CD4-positive, CD25-positive, alpha-beta regulatory T cell (primary cell): ENCODE measurements around the gene PCNP. TPM values are rescaled to one million over a fixed set of nuclear protein-coding genes. Genes with fewer than 3 reads are reported as not detected.

Source experiments
- ATAC-seq, 2 donors: fragments of 150-1000 bp; cut with Tn5 transposase; one replicate each; pipeline ENCODE4 v1.10.0; 2021; ENCODE audit warnings: low read depth in 2 of 2, moderate number of reproducible peaks in 2 of 2, moderate library complexity in 1 of 2
- DNase-seq, 3 donors: peaks; one replicate each; pipeline versions ENCODE4 v3.0.0 to v3.0.0-alpha.2; 2012 to 2022; ENCODE audit warnings: mixed read lengths in 1 of 3
- H3K27ac ChIP-seq: one replicate; pipeline ENCODE4 v1.7.0; 2013; ENCODE audit warnings: mild to moderate bottlenecking, low read length; ENCODE audit not compliant: insufficient read depth, poor library complexity, severe bottlenecking
- H3K27me3 ChIP-seq: one replicate; pipeline ENCODE4 v1.7.0; 2013; ENCODE audit warnings: low read length; ENCODE audit not compliant: control insufficient read depth, insufficient read depth
- H3K36me3 ChIP-seq: one replicate; pipeline ENCODE4 v1.7.0; 2013; ENCODE audit warnings: mild to moderate bottlenecking, low read length, moderate library complexity; ENCODE audit not compliant: control insufficient read depth, insufficient read depth
- H3K4me1 ChIP-seq: 2 replicates; pipeline ENCODE4 v1.7.0; 2013; ENCODE audit warnings: mild to moderate bottlenecking, low read length; ENCODE audit not compliant: insufficient read depth, control insufficient read depth, poor library complexity, severe bottlenecking
- H3K4me3 ChIP-seq: one replicate; pipeline ENCODE4 v1.7.0; 2013; ENCODE audit warnings: low read depth, mild to moderate bottlenecking, low read length, moderate library complexity
- H3K9me3 ChIP-seq, 2 experiments: 1 replicate in 1 of 2; 2 replicates in 1 of 2; pipeline ENCODE4 v1.7.0; 2013; ENCODE audit warnings: low read length in 2 of 2, mild to moderate bottlenecking in 1 of 2, moderate library complexity in 1 of 2; ENCODE audit not compliant: control insufficient read depth in 2 of 2
- H3K27ac Mint-ChIP-seq, 3 donors: one replicate each; pipeline ENCODE4 v1.8.0; 2020 to 2022; ENCODE audit warnings: mild to moderate bottlenecking in 3 of 3, mixed read lengths in 3 of 3, moderate library complexity in 2 of 3
- H3K27me3 Mint-ChIP-seq: one replicate; pipeline ENCODE4 v1.8.0; 2022; ENCODE audit warnings: mild to moderate bottlenecking, mixed read lengths
- H3K36me3 Mint-ChIP-seq: one replicate; pipeline ENCODE4 v1.8.0; 2020; ENCODE audit warnings: mixed read lengths
- H3K4me1 Mint-ChIP-seq, 4 donors: one replicate each; pipeline ENCODE4 v1.8.0; 2020 to 2022; ENCODE audit warnings: mixed read lengths in 4 of 4, mild to moderate bottlenecking in 1 of 4
- H3K4me3 Mint-ChIP-seq, 4 donors: one replicate each; pipeline ENCODE4 v1.8.0; 2020 to 2022; ENCODE audit warnings: mild to moderate bottlenecking in 4 of 4, mixed read lengths in 4 of 4, moderate library complexity in 3 of 4
- H3K9me3 Mint-ChIP-seq, 7 donors: one replicate each; pipeline ENCODE4 v1.8.0; 2020 to 2022; ENCODE audit warnings: mixed read lengths in 7 of 7, mild to moderate bottlenecking in 3 of 7, moderate library complexity in 2 of 7
- polyA plus RNA-seq, 4 donors: library from polyadenylated mRNA; unstranded; fragments of 300-500 nt; fragmentation: Illumina TruSeq; gene quantifications; one replicate each; pipeline ENCODE4 v1.2.3, GENCODE V29; 2021
- total RNA-seq: library from RNA; stranded (reverse); gene quantifications from one replicate; pipeline ENCODE4 v1.2.3, GENCODE V29; 2022

The PCNP gene
- total and polyA plus RNA-seq, 5 donors from 2014 or later, result 99.8 to 144 (median 110) TPM

GRCh38 chr3:101571028-101571895, 2.7 kb upstream of the PCNP start:
- Mint-ChIP-seq H3K4me1 (peaks cover 10 to 65% (median 45%) of the 10 kb centered on the region in 4 donors), H3K27ac (peak overlapping the region; percentile 28 to 60 (median 58)), H3K9me3 (no peaks in the 10 kb centered on the region), H3K27me3 (no peaks in the 10 kb centered on the region), H3K36me3 (peaks cover 8% of the 10 kb centered on the region), H3K4me3 (peak overlapping the region; percentile 42 to 74 (median 50))
- ATAC-seq, result no peak
- peak overlapping the region; percentile 26 for H3K27ac ChIP-seq
- peak overlapping the region; percentile 30 for H3K4me3 ChIP-seq
- peaks cover 36% of the 10 kb centered on the region for H3K4me1 ChIP-seq
- peak in 2 of 3 donors; percentile 29 for DNase-seq
- no peaks in the 10 kb centered on the region for H3K27me3 ChIP-seq
- no peaks in the 10 kb centered on the region for H3K9me3 ChIP-seq
- H3K36me3 ChIP-seq, result peaks cover 11% of the 10 kb centered on the region

GRCh38 chr3:101574388-101575112, 570 bp downstream of the PCNP start:
- peak overlapping the region; percentile 98 for H3K27ac ChIP-seq
- DNase-seq (peak in 1 of 3 donors; percentile 72), ATAC-seq (peak; percentile 38 to 42)
- Mint-ChIP-seq H3K36me3 (peaks cover 8% of the 10 kb centered on the region), H3K4me1 (peaks cover 19 to 85% (median 59%) of the 10 kb centered on the region in 4 donors), H3K4me3 (peak overlapping the region; percentile 93 to 97 (median 95)), H3K27me3 (no peaks in the 10 kb centered on the region), H3K9me3 (no peaks in the 10 kb centered on the region), H3K27ac (peak overlapping the region; percentile 99 to 100 (median 99))
- peak overlapping the region; percentile 99 for H3K4me3 ChIP-seq
- H3K36me3 ChIP-seq, result peaks cover 16% of the 10 kb centered on the region
- no peaks in the 10 kb centered on the region for H3K27me3 ChIP-seq
- H3K4me1 ChIP-seq, result peaks cover 51% of the 10 kb centered on the region
- H3K9me3 ChIP-seq, result no peaks in the 10 kb centered on the region

GRCh38 chr3:101577286-101577685, 3.3 kb downstream of the PCNP start:
- Mint-ChIP-seq H3K4me1 (peaks cover 24 to 84% (median 58%) of the 10 kb centered on the region in 4 donors), H3K4me3 (peak overlapping the region in 3 of 4 donors; percentile 37 to 55 (median 41)), H3K27me3 (no peaks in the 10 kb centered on the region), H3K9me3 (no peaks in the 10 kb centered on the region), H3K36me3 (peaks cover 13% of the 10 kb centered on the region), H3K27ac (peak overlapping the region in 2 of 3 donors; percentile 34 to 44)
- H3K36me3 ChIP-seq, result peaks cover 27% of the 10 kb centered on the region
- DNase-seq (no peak), ATAC-seq (no peak)
- no peak overlapping the region for H3K4me3 ChIP-seq
- H3K27me3 ChIP-seq, result no peaks in the 10 kb centered on the region
- H3K4me1 ChIP-seq, result peaks cover 39% of the 10 kb centered on the region
- no peak overlapping the region for H3K27ac ChIP-seq
- no peaks in the 10 kb centered on the region for H3K9me3 ChIP-seq

- Mint-ChIP-seq H3K27ac (peak overlapping the region in 1 of 3 donors; percentile 11), H3K9me3 (no peaks in the 10 kb centered on the region), H3K4me1 (peaks cover 16 to 59% (median 37%) of the 10 kb centered on the region in 4 donors), H3K36me3 (peaks cover 41% of the 10 kb centered on the region), H3K4me3 (no peak overlapping the region), H3K27me3 (no peaks in the 10 kb centered on the region)
- DNase-seq (no peak), ATAC-seq (no peak)
- Histone ChIP-seq H3K27me3 (no peaks in the 10 kb centered on the region), H3K36me3 (peaks cover 48% of the 10 kb centered on the region), H3K4me1 (no peaks in the 10 kb centered on the region), H3K9me3 (no peaks in the 10 kb centered on the region), H3K4me3 (no peak overlapping the region), H3K27ac (peak overlapping the region; percentile 19)
These were observed 14.6 kb downstream of the PCNP start for GRCh38 chr3:101588616-101589015.

- Mint-ChIP-seq H3K9me3 (no peaks in the 10 kb centered on the region), H3K36me3 (peaks cover 28% of the 10 kb centered on the region), H3K27me3 (no peaks in the 10 kb centered on the region), H3K4me3 (no peak overlapping the region), H3K4me1 (peaks cover 16 to 40% (median 29%) of the 10 kb centered on the region in 4 donors), H3K27ac (peak overlapping the region in 2 of 3 donors; percentile 69 to 80)
- no peaks in the 10 kb centered on the region for H3K9me3 ChIP-seq
- DNase-seq, result no peak
- no peaks in the 10 kb centered on the region for H3K4me1 ChIP-seq
- peaks cover 61% of the 10 kb centered on the region for H3K36me3 ChIP-seq
- no peak for ATAC-seq
- peak overlapping the region; percentile 34 for H3K27ac ChIP-seq
- H3K27me3 ChIP-seq, result no peaks in the 10 kb centered on the region
- H3K4me3 ChIP-seq, result no peak overlapping the region
These were observed 17.1 kb downstream of the PCNP start for GRCh38 chr3:101591071-101591470.

- Mint-ChIP-seq H3K4me3 (peak overlapping the region in 1 of 4 donors; percentile 47), H3K36me3 (no peaks in the 10 kb centered on the region), H3K9me3 (no peaks in the 10 kb centered on the region), H3K27ac (peak overlapping the region in 1 of 3 donors; percentile 56), H3K27me3 (no peaks in the 10 kb centered on the region), H3K4me1 (peaks cover 0 to 9% (median 6%) of the 10 kb centered on the region in 4 donors)
- Histone ChIP-seq H3K4me3 (no peak overlapping the region), H3K4me1 (no peaks in the 10 kb centered on the region), H3K9me3 (no peaks in the 10 kb centered on the region), H3K36me3 (no peaks in the 10 kb centered on the region), H3K27ac (no peak overlapping the region), H3K27me3 (no peaks in the 10 kb centered on the region)
- DNase-seq (no peak), ATAC-seq (no peak)
These were observed 28.8 kb downstream of the PCNP start for GRCh38 chr3:101602731-101603130.

- ATAC-seq, result no peak
- no peak overlapping the region for H3K4me3 ChIP-seq
- H3K4me1 Mint-ChIP-seq, result peaks cover 0 to 7% (median 5%) of the 10 kb centered on the region in 4 donors
These were observed 29.2 kb downstream of the PCNP start for GRCh38 chr3:101603184-101603583.

More at GRCh38 chr3:101603184-101603583, 29.2 kb downstream of the PCNP start:
- no peak overlapping the region for H3K27ac ChIP-seq
- Mint-ChIP-seq H3K4me3 (no peak overlapping the region), H3K27me3 (no peaks in the 10 kb centered on the region), H3K36me3 (no peaks in the 10 kb centered on the region), H3K9me3 (no peaks in the 10 kb centered on the region), H3K27ac (peak overlapping the region in 1 of 3 donors; percentile 56)
- no peaks in the 10 kb centered on the region for H3K9me3 ChIP-seq
- DNase-seq, result no peak
- no peaks in the 10 kb centered on the region for H3K36me3 ChIP-seq
- H3K27me3 ChIP-seq, result no peaks in the 10 kb centered on the region
- H3K4me1 ChIP-seq, result no peaks in the 10 kb centered on the region
